Smooth muscle cell (in vitro differentiated cells): ENCODE results near the gene PLEKHN1. TPM values are rescaled to one million over a fixed set of nuclear protein-coding genes. Genes with fewer than 3 reads are reported as not detected.
A peak's percentile ranks its signal among the peaks of the same experiment; 100 is the strongest.

ENCODE experiments used
- DNase-seq: peaks from one replicate; lab custom pipeline; 2025; ENCODE audit not compliant: unreplicated experiment; lab: John Stamatoyannopoulos, UW
- H2AFZ ChIP-seq: fragments of 200-600 bp; sonication (generic); 2 replicates; pipeline ENCODE4 v1.6.0; 2016; ENCODE audit warnings: antibody characterized with exemption, low read depth, mild to moderate bottlenecking
- H3F3A ChIP-seq: fragments of 200-600 bp; sonication (generic); 2 replicates; pipeline ENCODE4 v1.6.0; 2017; ENCODE audit warnings: antibody characterized with exemption, low read depth
- H3K27ac ChIP-seq: fragments of 200-600 bp; sonication (generic); 2 replicates; pipeline ENCODE4 v1.5.1; 2016; ENCODE audit warnings: low read depth, mild to moderate bottlenecking
- H3K27me3 ChIP-seq: fragments of 200-600 bp; sonication (generic); 2 replicates; pipeline ENCODE4 v1.6.1; 2016; ENCODE audit warnings: low read depth, mild to moderate bottlenecking
- H3K36me3 ChIP-seq: fragments of 200-600 bp; sonication (generic); 2 replicates; pipeline ENCODE4 v1.5.1; 2016; ENCODE audit warnings: low read depth
- H3K4me1 ChIP-seq: fragments of 200-600 bp; sonication (generic); 2 replicates; pipeline ENCODE4 v1.5.1; 2016; ENCODE audit warnings: low read depth
- H3K4me2 ChIP-seq: fragments of 200-600 bp; sonication (generic); 2 replicates; pipeline ENCODE4 v1.6.0; 2016; ENCODE audit warnings: mild to moderate bottlenecking
- H3K4me3 ChIP-seq: fragments of 200-600 bp; sonication (generic); 2 replicates; pipeline ENCODE4 v1.5.1; 2016; ENCODE audit warnings: mild to moderate bottlenecking
- H3K79me2 ChIP-seq: fragments of 200-600 bp; sonication (generic); 2 replicates; pipeline ENCODE4 v1.6.0; 2016; ENCODE audit warnings: low read depth, mild to moderate bottlenecking
- H3K9ac ChIP-seq: fragments of 200-600 bp; sonication (generic); 2 replicates; pipeline ENCODE4 v1.6.0; 2016; ENCODE audit warnings: low read depth
- H3K9me3 ChIP-seq: fragments of 200-600 bp; sonication (generic); replicated peaks from 2 replicates; pipeline ENCODE4 v1.5.1; 2016; ENCODE audit warnings: low read depth
- H4K20me1 ChIP-seq: fragments of 200-600 bp; sonication (generic); 2 replicates; pipeline ENCODE4 v1.6.0; 2016; ENCODE audit warnings: low read depth
- CTCF ChIP-seq: fragments of 200-600 bp; sonication (generic); IDR thresholded peaks from 2 replicates; pipeline ENCODE4 v1.5.1; 2017; ENCODE audit warnings: borderline replicate concordance, mild to moderate bottlenecking, antibody characterized with exemption; ENCODE audit not compliant: insufficient read depth, poor library complexity, severe bottlenecking
- WGBS: methylation state at CpG from one replicate; pipeline ENCODE4 v1.1.7; 2016; ENCODE audit warnings: low lambda C conversion rate; 5-methylcytosine and 5-hydroxymethylcytosine counted together
- polyA plus RNA-seq: library from polyadenylated mRNA; unstranded; fragments of >200 nt; fragmentation: Nextera tagmentation; extraction: Ambion mirVana; gene quantifications from 2 replicates; pipeline ENCODE4 v1.2.1, GENCODE V29; 2016
- total RNA-seq: library from RNA; depleted of rRNA; stranded (reverse); fragments of >200 nt; gene quantifications from 2 replicates; pipeline ENCODE4 v1.2.3, GENCODE V29; 2014

The PLEKHN1 gene
- total and polyA plus RNA-seq, 2 experiments from 2014 or later = 2.6 to 5.2 TPM

- no peak overlapping the region for H3K9ac ChIP-seq
- H3K4me2 ChIP-seq = peak overlapping the region; percentile 89
- under 1% methylated on average over 33 of the region's 98 CpGs for WGBS
- H2AFZ ChIP-seq = no peak overlapping the region
- no peak for TF ChIP-seq CTCF
- H3K27me3 ChIP-seq = no peaks in the 10 kb centered on the region
- no peak overlapping the region for H3K27ac ChIP-seq
- H3F3A ChIP-seq = peaks cover 12% of the 10 kb centered on the region
- peak; percentile 65 for DNase-seq
- H3K36me3 ChIP-seq = no peaks in the 10 kb centered on the region
- H3K79me2 ChIP-seq = no peaks in the 10 kb centered on the region
- H3K9me3 ChIP-seq = no peaks in the 10 kb centered on the region
- H3K4me3 ChIP-seq = peak overlapping the region; percentile 47
- H4K20me1 ChIP-seq = peaks cover 18% of the 10 kb centered on the region
- H3K4me1 ChIP-seq = peaks cover 21% of the 10 kb centered on the region
These were observed 24.5 kb upstream of the PLEKHN1 start for GRCh38 chr1:941588-942383.

GRCh38 chr1:942411-942821, 23.9 kb upstream of the PLEKHN1 start:
- H3K36me3 ChIP-seq = no peaks in the 10 kb centered on the region
- no peaks in the 10 kb centered on the region for H3K79me2 ChIP-seq
- peaks cover 18% of the 10 kb centered on the region for H4K20me1 ChIP-seq
- DNase-seq = peak; percentile 35
- H3K27ac ChIP-seq = peak overlapping the region; percentile 13
- H3K9ac ChIP-seq = no peak overlapping the region
- H3K27me3 ChIP-seq = no peaks in the 10 kb centered on the region
- no peak overlapping the region for H2AFZ ChIP-seq
- H3K4me2 ChIP-seq = peak overlapping the region; percentile 89
- peak overlapping the region; percentile 47 for H3K4me3 ChIP-seq
- 2% methylated on average over 34 of the region's 48 CpGs for WGBS
- TF ChIP-seq CTCF = no peak
- peaks cover 21% of the 10 kb centered on the region for H3K4me1 ChIP-seq
- peaks cover 12% of the 10 kb centered on the region for H3F3A ChIP-seq
- no peaks in the 10 kb centered on the region for H3K9me3 ChIP-seq

GRCh38 chr1:942864-943533, 23.3 kb upstream of the PLEKHN1 start:
- no peak for TF ChIP-seq CTCF
- DNase-seq = peak; percentile 30
- no peaks in the 10 kb centered on the region for H3K9me3 ChIP-seq
- H3K4me1 ChIP-seq = peaks cover 21% of the 10 kb centered on the region
- H3K27ac ChIP-seq = peak overlapping the region; percentile 13
- H3K4me3 ChIP-seq = peak overlapping the region; percentile 47
- no peak overlapping the region for H2AFZ ChIP-seq
- H3K4me2 ChIP-seq = peak overlapping the region; percentile 89
- H3K27me3 ChIP-seq = no peaks in the 10 kb centered on the region
- no peak overlapping the region for H3K9ac ChIP-seq
- peaks cover 21% of the 10 kb centered on the region for H4K20me1 ChIP-seq
- H3K36me3 ChIP-seq = no peaks in the 10 kb centered on the region
- peaks cover 12% of the 10 kb centered on the region for H3F3A ChIP-seq
- no peaks in the 10 kb centered on the region for H3K79me2 ChIP-seq
- 41% methylated on average over 24 of the region's 27 CpGs for WGBS
